OCI-LY1 (cell line): Measurements from ENCODE around the gene CD79A.
A peak's percentile ranks its signal among the peaks of the same experiment; 100 is the strongest.

Source experiments
- H2AFZ ChIP-seq: fragments of 200-600 bp; sonication (generic), shearing (Covaris generic); 2 replicates; pipeline ENCODE4 v1.6.0; 2014; ENCODE audit warnings: antibody characterized with exemption, mild to moderate bottlenecking, low read length
- H3F3A ChIP-seq: fragments of 200-600 bp; sonication (generic), shearing (Covaris generic); 2 replicates; pipeline ENCODE4 v1.6.0; 2014; ENCODE audit warnings: mild to moderate bottlenecking, antibody characterized with exemption, low read length, moderate library complexity; ENCODE audit not compliant: insufficient read depth
- H3K27ac ChIP-seq: fragments of 200-600 bp; sonication (generic); 2 replicates; pipeline ENCODE4 v1.5.1; 2014; ENCODE audit warnings: low read length, mixed run types, mild to moderate bottlenecking, low read depth; ENCODE audit not compliant: poor library complexity, severe bottlenecking
- H3K27me3 ChIP-seq: fragments of 200-600 bp; sonication (generic); 2 replicates; pipeline ENCODE4 v1.6.0; 2014; ENCODE audit warnings: antibody characterized with exemption, mild to moderate bottlenecking, low read length, moderate library complexity; ENCODE audit not compliant: insufficient read depth
- H3K36me3 ChIP-seq: fragments of 200-600 bp; sonication (generic); 2 replicates; pipeline ENCODE4 v1.6.1; 2014; ENCODE audit warnings: mild to moderate bottlenecking, antibody characterized with exemption, low read length, moderate library complexity, mixed read lengths; ENCODE audit not compliant: insufficient read depth
- H3K4me1 ChIP-seq: fragments of 200-600 bp; sonication (generic); 2 replicates; pipeline ENCODE4 v1.5.1; 2014; ENCODE audit warnings: mild to moderate bottlenecking, low read length, moderate library complexity; ENCODE audit not compliant: insufficient read depth, severe bottlenecking
- H3K4me2 ChIP-seq: fragments of 200-600 bp; sonication (generic), shearing (Covaris generic); 2 replicates; pipeline ENCODE4 v1.6.1; 2014; ENCODE audit warnings: low read length
- H3K4me3 ChIP-seq: fragments of 200-600 bp; sonication (generic); 2 replicates; pipeline ENCODE4 v1.5.1; 2014; ENCODE audit warnings: low read length, low read depth, mild to moderate bottlenecking, mixed read lengths; ENCODE audit not compliant: poor library complexity, severe bottlenecking
- H3K79me2 ChIP-seq: fragments of 200-600 bp; shearing (Covaris generic); 2 replicates; pipeline ENCODE4 v1.6.1; 2016; ENCODE audit warnings: mixed run types, low read length, mixed read lengths; ENCODE audit not compliant: insufficient read depth
- H3K9ac ChIP-seq: fragments of 200-600 bp; sonication (generic), shearing (Covaris generic); 2 replicates; pipeline ENCODE4 v1.6.1; 2014; ENCODE audit warnings: mild to moderate bottlenecking, low read length, mixed read lengths
- H3K9me2 ChIP-seq: fragments of 200-600 bp; sonication (generic), shearing (Covaris generic); 2 replicates; pipeline ENCODE4 v1.6.1; 2014; ENCODE audit warnings: low read depth, mild to moderate bottlenecking, low read length, mixed read lengths
- H3K9me3 ChIP-seq: fragments of 200-600 bp; shearing (Covaris generic); 2 replicates; pipeline ENCODE4 v1.6.1; 2014; ENCODE audit warnings: low read length, mixed read lengths
- H4K20me1 ChIP-seq: fragments of 200-600 bp; sonication (generic), shearing (Covaris generic); 2 replicates; pipeline ENCODE4 v1.6.0; 2016; ENCODE audit warnings: mild to moderate bottlenecking, low read length; ENCODE audit not compliant: insufficient read depth
- EZH2 ChIP-seq: fragments of 200-600 bp; sonication (generic), shearing (Covaris generic); IDR thresholded peaks from 2 replicates; pipeline ENCODE4 v1.8.0; 2017; ENCODE audit warnings: borderline replicate concordance, mixed run types, mild to moderate bottlenecking, antibody characterized with exemption, low read length, moderate library complexity, mixed read lengths
- TF ChIP-seq, protein P1 (sequence below): fragments of 200-600 bp; sonication (generic), shearing (Covaris generic); IDR thresholded peaks from 2 replicates; pipeline ENCODE4 v1.5.1; 2017; ENCODE audit warnings: mild to moderate bottlenecking, antibody characterized with exemption, low read length, moderate library complexity, mixed read lengths

CD79A gene

DNA sequence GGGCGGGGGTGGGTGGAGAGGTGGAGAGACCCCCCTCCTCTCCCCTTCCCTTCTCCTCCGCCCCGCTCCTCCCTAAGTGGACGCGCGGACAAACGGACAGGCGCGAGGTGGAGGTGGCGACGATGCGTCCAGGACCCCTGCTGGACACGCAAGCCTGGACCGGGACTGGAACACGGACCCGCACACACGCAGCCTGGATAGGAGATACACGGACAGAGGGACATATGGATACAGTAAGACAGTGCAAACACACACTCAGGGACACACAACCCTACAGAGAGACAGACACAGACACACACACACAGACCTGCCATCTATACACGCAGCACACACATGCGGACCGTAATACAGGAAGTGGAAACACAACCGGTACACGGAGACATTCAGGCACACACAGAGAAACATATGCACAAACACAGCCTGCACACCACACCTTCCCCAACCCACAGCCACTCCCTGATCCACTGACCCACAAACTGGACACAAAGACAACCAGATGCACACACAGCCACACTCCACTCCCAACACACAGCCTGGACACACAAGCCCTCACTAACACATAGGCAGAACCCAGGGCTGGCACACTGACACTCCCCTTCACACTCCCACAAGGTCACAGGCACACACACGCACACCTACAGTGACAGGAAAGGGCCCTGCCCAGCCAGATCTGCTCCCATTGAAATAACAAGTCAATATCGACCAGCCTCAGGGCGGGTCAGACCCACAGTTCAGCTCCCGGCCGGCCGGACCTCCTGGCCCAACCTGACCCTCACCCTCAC, 51.9 kb downstream of the CD79A start:
- Histone ChIP-seq H3K79me2 (no peaks in the 10 kb centered on the region), H3K27me3 (peaks cover 8% of the 10 kb centered on the region; the same call in 1 of the 2 replicates), H3K4me1 (peaks cover 31% of the 10 kb centered on the region), H3K4me3 (peak overlapping the region; percentile 72), H4K20me1 (no peaks in the 10 kb centered on the region), H3K9me3 (no peaks in the 10 kb centered on the region), H3K9ac (peak overlapping the region; percentile 69), H2AFZ (no peak overlapping the region), H3F3A (no peaks in the 10 kb centered on the region), H3K36me3 (no peaks in the 10 kb centered on the region), H3K9me2 (no peaks in the 10 kb centered on the region), H3K27ac (peak overlapping the region; percentile 33), H3K4me2 (peak overlapping the region; percentile 98)
- TF ChIP-seq, protein P1, sequence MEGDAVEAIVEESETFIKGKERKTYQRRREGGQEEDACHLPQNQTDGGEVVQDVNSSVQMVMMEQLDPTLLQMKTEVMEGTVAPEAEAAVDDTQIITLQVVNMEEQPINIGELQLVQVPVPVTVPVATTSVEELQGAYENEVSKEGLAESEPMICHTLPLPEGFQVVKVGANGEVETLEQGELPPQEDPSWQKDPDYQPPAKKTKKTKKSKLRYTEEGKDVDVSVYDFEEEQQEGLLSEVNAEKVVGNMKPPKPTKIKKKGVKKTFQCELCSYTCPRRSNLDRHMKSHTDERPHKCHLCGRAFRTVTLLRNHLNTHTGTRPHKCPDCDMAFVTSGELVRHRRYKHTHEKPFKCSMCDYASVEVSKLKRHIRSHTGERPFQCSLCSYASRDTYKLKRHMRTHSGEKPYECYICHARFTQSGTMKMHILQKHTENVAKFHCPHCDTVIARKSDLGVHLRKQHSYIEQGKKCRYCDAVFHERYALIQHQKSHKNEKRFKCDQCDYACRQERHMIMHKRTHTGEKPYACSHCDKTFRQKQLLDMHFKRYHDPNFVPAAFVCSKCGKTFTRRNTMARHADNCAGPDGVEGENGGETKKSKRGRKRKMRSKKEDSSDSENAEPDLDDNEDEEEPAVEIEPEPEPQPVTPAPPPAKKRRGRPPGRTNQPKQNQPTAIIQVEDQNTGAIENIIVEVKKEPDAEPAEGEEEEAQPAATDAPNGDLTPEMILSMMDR: no peak
- no peak for TF ChIP-seq EZH2

- Histone ChIP-seq H4K20me1 (no peaks in the 10 kb centered on the region), H3K27ac (peak overlapping the region; percentile 33), H3K36me3 (no peaks in the 10 kb centered on the region), H3K27me3 (peaks cover 8% of the 10 kb centered on the region; the same call in 1 of the 2 replicates), H3K79me2 (no peaks in the 10 kb centered on the region), H3F3A (no peaks in the 10 kb centered on the region), H3K9me3 (no peaks in the 10 kb centered on the region), H2AFZ (no peak overlapping the region), H3K4me3 (peak overlapping the region; percentile 72), H3K4me1 (peaks cover 31% of the 10 kb centered on the region), H3K4me2 (peak overlapping the region; percentile 98), H3K9me2 (no peaks in the 10 kb centered on the region), H3K9ac (peak overlapping the region; percentile 69; the same call in 1 of the 2 replicates)
- TF ChIP-seq, protein P1: no peak
- no peak for TF ChIP-seq EZH2
Observed at GRCh38 chr19:41929536-41930071, 52.5 kb downstream of the CD79A start.

GRCh38 chr19:41930322-41930722, 53.2 kb downstream of the CD79A start:
- Histone ChIP-seq H3K79me2 (no peaks in the 10 kb centered on the region), H3K9me3 (no peaks in the 10 kb centered on the region), H3K4me1 (peaks cover 31% of the 10 kb centered on the region), H3K27ac (no peak overlapping the region), H3K27me3 (peaks cover 8% of the 10 kb centered on the region; the same call in 1 of the 2 replicates), H3K4me3 (no peak overlapping the region), H3K36me3 (no peaks in the 10 kb centered on the region), H3K9me2 (no peaks in the 10 kb centered on the region), H3K4me2 (peak overlapping the region; percentile 98; the same call in 1 of the 2 replicates), H3K9ac (no peak overlapping the region), H4K20me1 (no peaks in the 10 kb centered on the region), H2AFZ (no peak overlapping the region), H3F3A (no peaks in the 10 kb centered on the region)
- no peak for TF ChIP-seq EZH2
- TF ChIP-seq, protein P1: no peak
